Astrocyte (in vitro differentiated cells and primary cell): ENCODE measurements around the gene PDIA2. TPM values are rescaled to one million over a fixed set of nuclear protein-coding genes. Genes with fewer than 3 reads are reported as not detected.

Source experiments
- DNase-seq: peaks from one replicate; pipeline ENCODE4 v3.0.0-alpha.2; 2010; ENCODE audit warnings: low read depth
- FAIRE-seq: peaks from 2 replicates; lab custom pipeline; 2011; peaks lifted over from hg19 to GRCh38; lab: Jason Lieb, UNC
- H2AFZ ChIP-seq: 2 replicates; pipeline ENCODE4 v1.6.0; 2012; ENCODE audit warnings: low read depth, low read length, inconsistent platforms
- H3K27ac ChIP-seq: 2 replicates; pipeline ENCODE4 v1.5.1; 2011; ENCODE audit warnings: low read depth, low read length, inconsistent platforms
- H3K27me3 ChIP-seq: 2 replicates; pipeline ENCODE4 v1.6.0; 2011; ENCODE audit warnings: low read length, inconsistent platforms; ENCODE audit not compliant: insufficient read depth
- H3K36me3 ChIP-seq: 2 replicates; pipeline ENCODE4 v1.5.1; 2011; ENCODE audit warnings: low read length, inconsistent platforms; ENCODE audit not compliant: insufficient read depth
- H3K4me1 ChIP-seq: 2 replicates; pipeline ENCODE4 v1.5.1; 2011; ENCODE audit warnings: low read length, inconsistent platforms; ENCODE audit not compliant: insufficient read depth
- H3K4me2 ChIP-seq: 2 replicates; pipeline ENCODE4 v1.6.0; 2012; ENCODE audit warnings: low read length, inconsistent platforms
- H3K4me3 ChIP-seq: 2 replicates; pipeline ENCODE4 v1.5.1; 2011; ENCODE audit warnings: low read depth, mild to moderate bottlenecking, low read length, inconsistent platforms; ENCODE audit not compliant: insufficient read depth
- H3K79me2 ChIP-seq: 2 replicates; pipeline ENCODE4 v1.6.0; 2012; ENCODE audit warnings: mild to moderate bottlenecking, low read length, inconsistent platforms; ENCODE audit not compliant: insufficient read depth
- H3K9ac ChIP-seq: 2 replicates; pipeline ENCODE4 v1.6.0; 2012; ENCODE audit warnings: mild to moderate bottlenecking, low read length, inconsistent platforms
- H3K9me3 ChIP-seq: 2 replicates; pipeline ENCODE4 v1.5.1; 2012; ENCODE audit warnings: low read depth, mild to moderate bottlenecking, low read length, inconsistent platforms; ENCODE audit not compliant: insufficient read depth
- H4K20me1 ChIP-seq: 2 replicates; pipeline ENCODE4 v1.6.0; 2012; ENCODE audit warnings: low read length, inconsistent platforms; ENCODE audit not compliant: insufficient read depth
- H3K27ac Mint-ChIP-seq: one replicate; pipeline ENCODE4 v1.8.0; 2021; ENCODE audit warnings: mild to moderate bottlenecking, mixed read lengths; ENCODE audit not compliant: unreplicated experiment
- H3K27me3 Mint-ChIP-seq: one replicate; pipeline ENCODE4 v1.8.0; 2021; ENCODE audit warnings: low read depth, mixed read lengths; ENCODE audit not compliant: unreplicated experiment
- H3K36me3 Mint-ChIP-seq: one replicate; pipeline ENCODE4 v1.8.0; 2021; ENCODE audit warnings: low read depth, mixed read lengths; ENCODE audit not compliant: unreplicated experiment
- H3K4me1 Mint-ChIP-seq: one replicate; pipeline ENCODE4 v1.8.0; 2021; ENCODE audit warnings: low read depth, mixed read lengths; ENCODE audit not compliant: unreplicated experiment
- H3K4me3 Mint-ChIP-seq: one replicate; pipeline ENCODE4 v1.8.0; 2021; ENCODE audit warnings: mild to moderate bottlenecking, moderate library complexity, mixed read lengths; ENCODE audit not compliant: unreplicated experiment
- H3K9me3 Mint-ChIP-seq: one replicate; pipeline ENCODE4 v1.8.0; 2021; ENCODE audit warnings: mild to moderate bottlenecking, mixed read lengths; ENCODE audit not compliant: unreplicated experiment
- CTCF ChIP-seq: IDR thresholded peaks from 2 replicates; pipeline ENCODE4 v1.5.1; 2011; ENCODE audit warnings: low read depth, mild to moderate bottlenecking, inconsistent platforms, low read length, moderate library complexity; ENCODE audit not compliant: insufficient read depth
- EZH2 ChIP-seq: IDR thresholded peaks from 2 replicates; pipeline ENCODE4 v1.6.1; 2012; ENCODE audit warnings: mild to moderate bottlenecking, low read length, inconsistent platforms; ENCODE audit not compliant: insufficient read depth
- total RNA-seq: library from RNA; stranded (reverse); gene quantifications from 2 replicates; pipeline ENCODE4 v1.2.1, GENCODE V29; 2021

PDIA2 gene
- total RNA-seq, 1 donor from 2014 or later: 1.5 TPM

DNA sequence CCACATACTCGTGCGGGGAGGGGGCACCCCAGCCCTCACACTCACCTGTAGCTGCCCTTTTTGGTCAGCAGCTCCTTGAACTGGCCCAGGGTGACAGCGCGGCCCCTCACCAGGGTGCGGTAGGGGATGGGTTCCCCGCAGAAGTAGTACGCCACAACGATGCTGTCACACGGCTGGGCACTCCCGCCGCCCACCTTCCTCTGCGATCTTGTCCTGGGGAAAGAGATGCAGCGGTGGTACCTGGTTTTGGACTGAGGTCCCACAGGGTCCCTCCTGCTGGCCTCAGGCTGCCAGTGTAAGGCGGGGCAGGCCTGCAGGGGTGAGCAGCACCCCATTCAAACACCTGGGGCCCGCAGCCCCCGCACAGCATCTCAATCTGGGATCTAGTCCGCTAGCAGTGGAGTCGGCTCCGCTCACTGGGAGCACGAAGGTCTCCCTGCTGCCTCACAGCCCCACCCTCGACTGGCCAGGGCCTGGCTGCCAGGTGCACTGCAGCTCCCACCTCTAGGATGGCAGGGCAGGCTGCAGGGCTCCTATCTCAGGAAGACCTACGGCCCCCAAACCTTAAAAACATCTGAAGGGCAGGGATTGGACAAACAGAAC is 6.5 kb downstream of the PDIA2 start:
- no peak overlapping the region for H3K27ac Mint-ChIP-seq
- H3K4me1 Mint-ChIP-seq: no peaks in the 10 kb centered on the region
- no peaks in the 10 kb centered on the region for H3K27me3 Mint-ChIP-seq
- no peaks in the 10 kb centered on the region for H3K9me3 Mint-ChIP-seq
- Histone ChIP-seq H3K36me3 (no peaks in the 10 kb centered on the region), H3K27ac (no peak overlapping the region), H3K27me3 (no peaks in the 10 kb centered on the region), H4K20me1 (no peaks in the 10 kb centered on the region), H3K4me1 (no peaks in the 10 kb centered on the region), H3K9ac (no peak overlapping the region), H3K79me2 (no peaks in the 10 kb centered on the region), H2AFZ (no peak overlapping the region), H3K9me3 (no peaks in the 10 kb centered on the region), H3K4me2 (no peak overlapping the region), H3K4me3 (no peak overlapping the region)
- peaks cover 8% of the 10 kb centered on the region for H3K36me3 Mint-ChIP-seq
- DNase-seq (no peak), FAIRE-seq (no peak)
- no peak for TF ChIP-seq EZH2
- TF ChIP-seq CTCF: no peak
- H3K4me3 Mint-ChIP-seq: no peak overlapping the region

DNA sequence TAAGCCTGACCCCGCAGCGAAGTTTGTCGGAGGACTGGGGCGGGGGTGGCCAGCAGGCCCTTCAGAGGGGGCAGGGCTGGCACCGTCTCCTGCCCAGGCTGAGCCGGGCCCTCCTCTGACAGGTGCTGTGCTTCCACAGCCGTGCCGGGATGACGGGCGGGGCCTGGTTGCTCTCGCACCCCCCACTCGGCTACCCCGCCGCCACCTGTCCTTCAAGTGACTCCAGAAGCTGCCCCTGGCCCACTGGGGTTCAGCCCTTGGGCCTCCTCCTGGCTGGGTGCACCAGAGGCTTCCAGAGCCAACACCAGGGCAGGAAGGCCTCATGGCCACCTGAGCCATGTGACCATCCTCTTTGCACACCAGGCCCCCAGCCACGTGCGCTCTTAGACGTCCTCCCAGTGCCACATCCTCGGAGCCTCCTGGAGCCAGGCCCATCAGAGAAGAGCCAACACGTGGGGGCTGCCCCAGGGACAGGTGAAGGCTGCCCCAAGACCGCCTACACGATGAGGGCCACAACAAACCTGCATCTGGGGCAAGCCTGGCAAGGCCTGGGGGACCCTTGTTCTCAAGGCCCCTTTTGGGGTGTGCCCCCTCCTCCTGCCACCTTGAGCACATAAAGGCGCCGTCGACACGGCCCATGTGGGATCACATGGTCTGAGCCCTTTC is 7.2 kb downstream of the PDIA2 start:
- no peaks in the 10 kb centered on the region for H3K79me2 ChIP-seq
- FAIRE-seq (no peak), DNase-seq (no peak)
- no peaks in the 10 kb centered on the region for H4K20me1 ChIP-seq
- peaks cover 8% of the 10 kb centered on the region for H3K36me3 Mint-ChIP-seq
- no peak overlapping the region for H3K9ac ChIP-seq
- H3K9me3 ChIP-seq: no peaks in the 10 kb centered on the region
- H3K27ac Mint-ChIP-seq: no peak overlapping the region
- H3K27ac ChIP-seq: no peak overlapping the region
- H2AFZ ChIP-seq: no peak overlapping the region
- H3K4me3 Mint-ChIP-seq: no peak overlapping the region
- TF ChIP-seq CTCF (no peak), EZH2 (no peak)
- no peak overlapping the region for H3K4me3 ChIP-seq
- H3K4me1 ChIP-seq: no peaks in the 10 kb centered on the region
- no peak overlapping the region for H3K4me2 ChIP-seq
- H3K27me3 Mint-ChIP-seq: no peaks in the 10 kb centered on the region
- no peaks in the 10 kb centered on the region for H3K9me3 Mint-ChIP-seq
- no peaks in the 10 kb centered on the region for H3K36me3 ChIP-seq
- H3K4me1 Mint-ChIP-seq: no peaks in the 10 kb centered on the region
- H3K27me3 ChIP-seq: no peaks in the 10 kb centered on the region
